ENCODE results near the gene AP2S1. TPM values are rescaled to one million over a fixed set of nuclear protein-coding genes. Genes with fewer than 3 reads are reported as not detected.
A peak's percentile ranks its signal among the peaks of the same experiment; 100 is the strongest.

AP2S1 gene
- total RNA-seq, 1 donor from 2014 or later: 102 TPM

GRCh38 chr19:46847528-46847927, 3.1 kb downstream of the AP2S1 start:
- H3K27ac Mint-ChIP-seq: no peak overlapping the region
- H3K27me3 Mint-ChIP-seq (ENCODE audit: low read depth): no peaks in the 10 kb centered on the region
- intact Hi-C loops (cut with micrococcal nuclease): no loop called here
- DNase-seq (ENCODE audit: low spot score): no peak
- peaks cover 23% of the 10 kb centered on the region for H3K36me3 Mint-ChIP-seq (ENCODE audit: low read depth)
- peaks cover 16% of the 10 kb centered on the region for H3K4me1 Mint-ChIP-seq (ENCODE audit: low read depth)
- no peaks in the 10 kb centered on the region for H3K9me3 Mint-ChIP-seq
- no peak overlapping the region for H3K4me3 Mint-ChIP-seq (ENCODE audit: low read depth)

- no peak for DNase-seq (ENCODE audit: low spot score)
- H3K36me3 Mint-ChIP-seq (ENCODE audit: low read depth): peaks cover 30% of the 10 kb centered on the region
- intact Hi-C loops (cut with micrococcal nuclease): no loop called here
- no peaks in the 10 kb centered on the region for H3K9me3 Mint-ChIP-seq
- peaks cover 16% of the 10 kb centered on the region for H3K4me1 Mint-ChIP-seq (ENCODE audit: low read depth)
- no peak overlapping the region for H3K4me3 Mint-ChIP-seq (ENCODE audit: low read depth)
- H3K27me3 Mint-ChIP-seq (ENCODE audit: low read depth): no peaks in the 10 kb centered on the region
- no peak overlapping the region for H3K27ac Mint-ChIP-seq
Measured at GRCh38 chr19:46845959-46846459, 4.6 kb downstream of the AP2S1 start.

GRCh38 chr19:46844067-46844489, 6.6 kb downstream of the AP2S1 start:
- H3K27me3 Mint-ChIP-seq (ENCODE audit: low read depth): no peaks in the 10 kb centered on the region
- H3K36me3 Mint-ChIP-seq (ENCODE audit: low read depth): peaks cover 37% of the 10 kb centered on the region
- no peaks in the 10 kb centered on the region for H3K9me3 Mint-ChIP-seq
- H3K4me1 Mint-ChIP-seq (ENCODE audit: low read depth): peaks cover 2% of the 10 kb centered on the region
- H3K4me3 Mint-ChIP-seq (ENCODE audit: low read depth): no peak overlapping the region
- DNase-seq (ENCODE audit: low spot score): no peak
- H3K27ac Mint-ChIP-seq: no peak overlapping the region
- intact Hi-C loops (cut with micrococcal nuclease): no loop called here

- Mint-ChIP-seq H3K27ac (no peak overlapping the region), H3K27me3 (ENCODE audit: low read depth) (no peaks in the 10 kb centered on the region), H3K36me3 (ENCODE audit: low read depth) (peaks cover 44% of the 10 kb centered on the region), H3K9me3 (no peaks in the 10 kb centered on the region), H3K4me1 (ENCODE audit: low read depth) (peaks cover 2% of the 10 kb centered on the region), H3K4me3 (ENCODE audit: low read depth) (no peak overlapping the region)
- intact Hi-C loops (cut with micrococcal nuclease): no loop called here
- DNase-seq (ENCODE audit: low spot score): no peak
Measured at GRCh38 chr19:46842791-46843190, 7.9 kb downstream of the AP2S1 start.

GRCh38 chr19:46841458-46842083, 9.1 kb downstream of the AP2S1 start:
- DNase-seq (ENCODE audit: low spot score): no peak
- Mint-ChIP-seq H3K36me3 (ENCODE audit: low read depth) (peaks cover 46% of the 10 kb centered on the region), H3K27ac (no peak overlapping the region), H3K4me3 (ENCODE audit: low read depth) (no peak overlapping the region), H3K9me3 (no peaks in the 10 kb centered on the region), H3K27me3 (ENCODE audit: low read depth) (no peaks in the 10 kb centered on the region), H3K4me1 (ENCODE audit: low read depth) (no peaks in the 10 kb centered on the region)
- intact Hi-C loops (cut with micrococcal nuclease): no loop called here

- H3K4me3 Mint-ChIP-seq (ENCODE audit: low read depth): no peak overlapping the region
- intact Hi-C loops (cut with micrococcal nuclease): loop anchor here (1.0 kb wide), 1 partner anchor 83 kb away; no protein-coding TSS in a partner anchor
- no peaks in the 10 kb centered on the region for H3K9me3 Mint-ChIP-seq
- H3K36me3 Mint-ChIP-seq (ENCODE audit: low read depth): peaks cover 42% of the 10 kb centered on the region
- no peaks in the 10 kb centered on the region for H3K27me3 Mint-ChIP-seq (ENCODE audit: low read depth)
- peak; percentile 43 for DNase-seq (ENCODE audit: low spot score)
- H3K4me1 Mint-ChIP-seq (ENCODE audit: low read depth): no peaks in the 10 kb centered on the region
- no peak overlapping the region for H3K27ac Mint-ChIP-seq
Measured at GRCh38 chr19:46840498-46840942, 10.1 kb downstream of the AP2S1 start.

- Mint-ChIP-seq H3K4me3 (ENCODE audit: low read depth) (no peak overlapping the region), H3K27ac (no peak overlapping the region), H3K9me3 (no peaks in the 10 kb centered on the region), H3K36me3 (ENCODE audit: low read depth) (peaks cover 42% of the 10 kb centered on the region), H3K27me3 (ENCODE audit: low read depth) (no peaks in the 10 kb centered on the region), H3K4me1 (ENCODE audit: low read depth) (no peaks in the 10 kb centered on the region)
- intact Hi-C loops (cut with micrococcal nuclease): loop anchor here (1.0 kb wide), 1 partner anchor 83 kb away; no protein-coding TSS in a partner anchor
- DNase-seq (ENCODE audit: low spot score): no peak
Measured at GRCh38 chr19:46839752-46840497, 10.7 kb downstream of the AP2S1 start.

- no peak overlapping the region for H3K4me3 Mint-ChIP-seq (ENCODE audit: low read depth)
- intact Hi-C loops (cut with micrococcal nuclease): no loop called here
Measured at GRCh38 chr19:46838160-46838559, 12.5 kb downstream of the AP2S1 start.

GRCh38 chr19:46834984-46835383, 15.7 kb downstream of the AP2S1 start:
- peaks cover 3% of the 10 kb centered on the region for H3K27me3 Mint-ChIP-seq (ENCODE audit: low read depth)
- peaks cover 21% of the 10 kb centered on the region for H3K36me3 Mint-ChIP-seq (ENCODE audit: low read depth)
- H3K4me1 Mint-ChIP-seq (ENCODE audit: low read depth): peaks cover 2% of the 10 kb centered on the region
- DNase-seq (ENCODE audit: low spot score): no peak
- intact Hi-C loops (cut with micrococcal nuclease): no loop called here
- no peaks in the 10 kb centered on the region for H3K9me3 Mint-ChIP-seq
- no peak overlapping the region for H3K4me3 Mint-ChIP-seq (ENCODE audit: low read depth)
- no peak overlapping the region for H3K27ac Mint-ChIP-seq

More at GRCh38 chr19:46838160-46838559, 12.5 kb downstream of the AP2S1 start:
- H3K36me3 Mint-ChIP-seq (ENCODE audit: low read depth): peaks cover 35% of the 10 kb centered on the region
- no peaks in the 10 kb centered on the region for H3K4me1 Mint-ChIP-seq (ENCODE audit: low read depth)
- DNase-seq (ENCODE audit: low spot score): no peak
- H3K27me3 Mint-ChIP-seq (ENCODE audit: low read depth): no peaks in the 10 kb centered on the region
- H3K9me3 Mint-ChIP-seq: no peaks in the 10 kb centered on the region
- H3K27ac Mint-ChIP-seq: no peak overlapping the region

- Mint-ChIP-seq H3K4me3 (ENCODE audit: low read depth) (no peak overlapping the region), H3K27me3 (ENCODE audit: low read depth) (peaks cover 3% of the 10 kb centered on the region), H3K36me3 (ENCODE audit: low read depth) (peaks cover 15% of the 10 kb centered on the region), H3K9me3 (no peaks in the 10 kb centered on the region), H3K4me1 (ENCODE audit: low read depth) (peaks cover 3% of the 10 kb centered on the region), H3K27ac (no peak overlapping the region)
- intact Hi-C loops (cut with micrococcal nuclease): no loop called here
- no peak for DNase-seq (ENCODE audit: low spot score)
Measured at GRCh38 chr19:46834121-46834520, 16.5 kb downstream of the AP2S1 start.

GRCh38 chr19:46830864-46831263, 19.8 kb downstream of the AP2S1 start:
- Mint-ChIP-seq H3K36me3 (ENCODE audit: low read depth) (no peaks in the 10 kb centered on the region), H3K4me3 (ENCODE audit: low read depth) (no peak overlapping the region), H3K27ac (peak overlapping the region; percentile 28), H3K9me3 (no peaks in the 10 kb centered on the region), H3K27me3 (ENCODE audit: low read depth) (peaks cover 3% of the 10 kb centered on the region), H3K4me1 (ENCODE audit: low read depth) (peaks cover 5% of the 10 kb centered on the region)
- intact Hi-C loops (cut with micrococcal nuclease): no loop called here
- DNase-seq (ENCODE audit: low spot score): no peak

- Mint-ChIP-seq H3K4me1 (ENCODE audit: low read depth) (peaks cover 12% of the 10 kb centered on the region), H3K36me3 (ENCODE audit: low read depth) (no peaks in the 10 kb centered on the region), H3K27ac (no peak overlapping the region), H3K9me3 (no peaks in the 10 kb centered on the region), H3K27me3 (ENCODE audit: low read depth) (peaks cover 3% of the 10 kb centered on the region), H3K4me3 (ENCODE audit: low read depth) (no peak overlapping the region)
- no peak for DNase-seq (ENCODE audit: low spot score)
- intact Hi-C loops (cut with micrococcal nuclease): loop anchor here (5.0 kb wide), 1 partner anchor 71 kb away; no protein-coding TSS in a partner anchor
Measured at GRCh38 chr19:46828484-46828883, 22.2 kb downstream of the AP2S1 start.

GRCh38 chr19:46825731-46826055, 25.0 kb downstream of the AP2S1 start:
- intact Hi-C loops (cut with micrococcal nuclease): loop anchor here (5.0 kb wide), 1 partner anchor 68 kb away; no protein-coding TSS in a partner anchor
- no peaks in the 10 kb centered on the region for H3K36me3 Mint-ChIP-seq (ENCODE audit: low read depth)
- H3K27me3 Mint-ChIP-seq (ENCODE audit: low read depth): peaks cover under 1% of the 10 kb centered on the region
- H3K4me3 Mint-ChIP-seq (ENCODE audit: low read depth): no peak overlapping the region
- no peak for DNase-seq (ENCODE audit: low spot score)
- no peaks in the 10 kb centered on the region for H3K9me3 Mint-ChIP-seq
- no peak overlapping the region for H3K27ac Mint-ChIP-seq
- peaks cover 26% of the 10 kb centered on the region for H3K4me1 Mint-ChIP-seq (ENCODE audit: low read depth)
